Measurements from ENCODE around the gene CENPV. TPM values are rescaled to one million over a fixed set of nuclear protein-coding genes. Genes with fewer than 3 reads are reported as not detected.

CENPV gene
- total RNA-seq, 1 experiment from 2014 or later = 33.5 TPM

DNA sequence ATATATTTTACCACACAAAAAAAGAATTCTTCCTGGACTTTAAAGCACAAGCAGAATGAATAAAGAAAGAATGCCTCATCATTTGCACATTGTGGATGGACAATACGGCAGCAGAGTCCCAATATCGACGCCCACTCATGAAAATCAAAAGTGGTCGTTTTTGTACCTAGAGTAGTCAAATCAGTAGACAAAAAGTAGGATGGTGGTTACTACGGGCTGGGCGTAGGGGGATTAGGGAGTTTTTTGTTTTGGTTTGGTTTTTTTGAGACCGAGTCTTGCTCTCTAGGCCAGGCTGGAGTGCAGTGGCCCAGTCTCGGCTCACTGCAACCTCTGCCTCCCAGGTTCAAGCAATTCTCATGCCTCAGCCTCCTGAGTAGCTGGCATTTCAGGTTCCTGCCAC is 8.6 kb upstream of the CENPV start:
- DNase-seq (ENCODE audit: low spot score) = no peak

DNA sequence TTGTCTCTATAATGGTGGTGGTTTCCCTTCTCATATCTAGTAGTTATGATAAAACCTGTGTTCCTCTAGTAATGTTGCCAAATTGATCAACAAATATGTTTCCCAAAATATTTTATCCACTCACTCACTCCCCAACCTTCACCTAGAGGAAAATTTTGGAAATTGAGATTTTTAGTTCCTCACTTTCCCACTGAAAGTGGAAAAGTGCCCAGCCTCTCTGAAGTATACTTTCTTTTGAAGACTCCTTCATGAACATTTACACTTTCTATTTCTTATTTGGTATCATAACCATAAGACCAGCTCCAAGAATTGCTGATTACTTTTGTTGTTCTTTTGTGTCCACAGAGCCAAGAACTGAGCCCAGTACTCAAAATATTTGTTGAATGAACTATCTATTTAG is 5.1 kb upstream of the CENPV start:
- no peak for DNase-seq (ENCODE audit: low spot score)

DNA sequence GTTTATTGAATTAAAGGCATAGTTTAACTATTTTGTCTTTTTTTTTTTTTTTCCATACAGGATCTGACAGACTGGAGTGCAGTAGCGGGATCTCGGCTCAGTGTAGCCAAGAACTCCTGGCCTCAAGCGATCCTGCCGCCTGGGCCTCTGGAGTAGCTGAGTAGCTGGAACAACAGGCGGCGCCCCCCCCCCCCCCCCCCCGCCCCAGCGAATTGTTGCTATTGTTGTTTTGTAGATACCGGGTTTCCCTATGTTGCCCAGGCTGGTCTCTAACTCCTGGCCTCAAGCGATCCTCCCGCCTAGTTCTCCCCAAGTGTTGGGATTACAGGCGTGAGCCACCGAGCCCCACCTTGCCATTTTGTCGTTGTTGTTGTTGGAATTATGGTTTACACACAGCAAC is 1.3 kb upstream of the CENPV start:
- DNase-seq (ENCODE audit: low spot score) = no peak

DNA sequence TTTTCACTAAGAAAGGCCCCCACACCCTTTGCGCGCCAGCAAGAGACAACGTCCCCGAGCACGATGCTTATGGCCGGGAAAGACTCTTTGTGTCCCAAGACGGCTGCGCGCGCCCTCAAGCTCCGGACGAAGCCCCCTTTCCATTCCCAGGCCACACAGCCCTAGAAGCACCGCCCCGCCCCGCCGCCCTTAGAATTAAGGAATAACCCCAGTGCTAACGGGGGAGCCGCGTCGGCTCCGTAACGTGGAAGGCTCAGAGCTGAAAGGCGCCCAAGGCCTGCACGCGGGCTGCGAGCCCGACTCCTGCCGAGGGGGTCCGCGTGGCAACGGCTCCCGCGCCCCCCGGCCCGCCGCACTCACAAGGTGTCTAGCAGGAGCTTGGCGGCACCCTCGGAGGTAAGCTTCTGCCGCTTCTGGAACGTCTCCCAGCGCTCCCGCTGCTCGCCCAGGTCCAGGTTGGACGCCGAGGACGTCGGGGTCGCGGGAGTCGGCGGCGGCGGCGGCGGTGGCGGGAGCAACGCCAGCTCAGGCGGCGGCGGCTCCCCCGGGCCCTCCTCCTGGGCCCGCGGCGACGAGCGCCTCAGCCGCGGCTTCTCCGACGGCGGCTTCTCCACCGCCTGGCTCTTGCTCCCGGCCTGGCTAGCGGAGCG is 477 bp downstream of the CENPV start:
- no peak for DNase-seq (ENCODE audit: low spot score)

DNA sequence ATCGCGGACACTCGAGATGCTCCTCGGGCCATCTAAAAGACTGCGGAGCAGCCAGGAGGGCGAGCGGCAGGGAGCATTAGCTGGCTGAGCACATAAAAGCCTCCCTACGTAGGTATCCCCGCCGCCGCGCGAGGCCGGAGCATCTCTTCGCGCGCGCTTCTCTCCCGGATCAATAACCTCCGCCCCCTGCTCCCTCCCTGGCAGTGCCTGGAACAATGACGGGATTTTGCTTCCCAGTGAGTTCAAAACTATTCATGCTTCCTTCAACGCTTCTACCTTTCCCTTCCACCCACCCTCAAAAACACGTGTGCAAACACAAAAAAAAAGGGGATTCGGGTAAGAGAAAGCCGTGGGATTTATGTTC is 984 bp downstream of the CENPV start:
- DNase-seq (ENCODE audit: low spot score) = no peak

DNA sequence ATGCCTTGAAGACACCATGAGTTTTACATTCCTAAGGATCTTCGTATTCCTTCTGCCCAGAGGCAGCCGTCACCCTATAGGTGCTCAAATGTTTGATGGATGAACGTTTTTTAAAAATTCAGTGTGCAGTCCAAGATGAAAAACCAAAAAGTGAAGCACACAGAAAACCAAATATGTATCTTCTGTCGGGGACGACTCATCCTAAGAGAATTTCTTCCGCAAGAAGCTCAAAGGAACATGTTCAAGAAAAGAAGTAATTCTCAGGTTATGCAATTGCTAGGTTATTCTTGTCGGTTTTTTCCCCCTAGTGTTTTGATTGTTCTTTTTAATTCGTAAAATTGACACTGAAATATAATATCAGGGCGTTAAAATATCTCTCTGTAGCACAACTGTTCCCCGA is 1.4 kb downstream of the CENPV start:
- no peak for DNase-seq (ENCODE audit: low spot score)

DNA sequence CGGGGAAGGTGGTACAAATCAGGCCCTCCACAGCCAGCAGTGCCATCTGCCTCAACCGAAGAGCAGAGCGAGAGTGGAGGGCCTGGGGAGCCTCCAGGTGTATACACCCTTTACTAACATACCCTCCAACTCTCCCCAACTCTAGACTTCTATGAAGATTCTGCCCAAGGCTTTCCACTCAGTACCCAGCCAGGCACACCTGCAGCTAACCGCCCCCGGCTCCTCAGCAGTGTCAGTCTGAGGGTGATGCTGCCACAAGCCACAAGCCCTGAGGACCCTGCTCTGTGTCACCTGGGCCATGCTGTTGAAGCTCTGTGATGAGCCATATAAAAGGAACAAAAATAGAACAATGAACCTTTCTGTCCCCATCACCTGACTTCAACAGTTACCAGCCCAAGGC is 3.8 kb downstream of the CENPV start:
- DNase-seq (ENCODE audit: low spot score) = no peak

DNA sequence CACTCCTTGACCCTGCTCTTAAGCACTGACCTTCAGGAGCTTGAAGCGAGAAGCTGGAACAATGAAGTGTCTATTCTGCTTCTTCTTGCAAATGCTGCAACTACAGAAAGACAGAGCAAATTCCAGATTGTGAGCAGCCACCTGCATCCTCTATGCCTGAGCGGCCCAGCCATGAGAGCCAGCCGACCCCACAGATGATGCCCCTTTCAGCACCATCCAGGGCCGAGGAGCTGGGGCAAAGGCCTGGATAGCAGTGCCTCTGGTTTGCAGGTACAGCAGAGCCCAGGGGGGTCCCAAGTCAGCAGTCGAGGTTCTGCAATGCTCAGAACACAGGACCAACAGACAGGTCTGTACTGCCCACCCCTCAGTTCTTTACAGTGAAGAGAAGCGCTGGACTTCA is 4.7 kb downstream of the CENPV start:
- no peak for DNase-seq (ENCODE audit: low spot score)

DNA sequence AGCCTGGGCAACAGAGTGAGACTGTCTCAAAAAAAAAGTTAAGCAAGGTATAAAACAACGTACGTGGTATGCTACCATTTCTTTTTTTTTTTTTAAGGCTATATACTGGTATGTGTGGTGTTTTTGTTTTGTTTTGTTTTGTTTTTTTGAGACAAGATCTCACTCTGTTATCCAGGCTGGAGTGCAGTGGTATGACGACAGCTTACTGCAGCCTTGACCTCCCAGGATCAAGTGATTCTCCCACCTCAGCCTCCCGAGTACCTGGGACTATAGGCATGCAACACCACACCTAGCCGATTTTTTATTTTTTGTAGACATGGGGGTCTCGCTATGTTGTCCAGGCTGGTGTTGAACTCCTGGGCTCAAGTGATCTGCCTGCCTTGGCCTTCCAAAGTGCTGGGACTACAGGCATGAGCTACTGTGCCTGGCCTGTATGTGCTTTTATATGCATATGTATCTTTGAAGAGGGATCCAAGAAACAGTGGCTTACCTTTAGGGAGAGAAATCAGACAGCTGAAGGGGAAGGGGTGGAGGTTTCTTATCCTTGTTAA is 6.5 kb downstream of the CENPV start:
- no peak for DNase-seq (ENCODE audit: low spot score)

DNA sequence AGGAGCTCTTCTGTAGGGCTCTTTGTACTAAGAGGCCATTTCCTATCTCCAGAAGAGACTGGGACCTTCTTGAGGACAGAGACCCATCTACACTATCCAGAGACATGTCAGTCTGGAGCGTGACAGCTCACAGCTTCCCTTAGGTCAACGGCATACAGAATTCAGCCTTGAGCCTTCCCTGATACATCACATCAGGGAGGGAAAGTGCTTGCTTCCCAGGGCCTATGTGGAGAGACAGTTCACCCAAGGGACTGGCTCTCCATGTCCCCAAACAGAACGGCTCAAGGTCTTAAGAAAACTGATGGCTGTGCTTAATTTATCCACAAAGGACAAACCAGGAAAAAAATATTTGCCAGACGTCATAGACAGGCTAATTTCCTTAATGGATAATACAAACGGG is 7.7 kb downstream of the CENPV start:
- no peak for DNase-seq (ENCODE audit: low spot score)

DNA sequence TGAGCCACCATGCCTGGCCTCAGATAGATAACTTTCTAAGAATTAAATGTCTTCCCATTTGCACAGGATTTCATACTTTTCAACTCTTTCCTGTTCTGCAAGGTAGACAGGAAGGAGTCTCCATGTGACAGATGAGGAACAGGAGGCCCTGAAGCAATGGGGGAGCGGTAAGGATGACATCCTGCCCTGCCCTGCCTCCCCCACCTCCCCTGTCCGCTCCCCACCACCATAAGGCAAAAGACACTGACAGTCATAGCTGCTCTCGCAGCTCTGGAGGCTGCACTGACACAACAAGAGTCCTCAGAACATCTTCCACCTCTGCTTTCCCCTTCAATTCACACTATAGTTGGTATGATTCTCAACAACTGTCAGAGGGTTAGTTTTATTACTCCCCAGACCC is 9.7 kb downstream of the CENPV start:
- DNase-seq (ENCODE audit: low spot score) = no peak

DNA sequence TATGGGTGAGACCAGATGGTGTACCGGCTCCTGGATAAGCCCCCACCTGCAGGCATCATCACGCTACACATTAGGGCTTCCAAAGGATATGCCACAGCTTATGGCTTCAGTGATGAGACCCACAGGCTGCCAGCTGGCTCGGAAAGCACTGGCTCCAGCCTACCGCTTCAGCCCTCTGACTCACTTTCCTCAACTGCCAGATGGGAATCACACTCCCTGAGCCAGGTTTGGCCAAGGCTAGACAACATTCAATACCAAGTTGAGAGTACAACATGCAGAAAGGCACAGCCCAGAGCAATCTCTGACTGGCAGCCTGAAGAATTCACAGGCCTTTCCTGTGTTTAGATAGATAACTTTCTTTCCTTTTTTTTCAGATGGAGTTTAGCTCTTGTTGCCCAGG is 10.3 kb downstream of the CENPV start:
- DNase-seq (ENCODE audit: low spot score) = no peak

DNA sequence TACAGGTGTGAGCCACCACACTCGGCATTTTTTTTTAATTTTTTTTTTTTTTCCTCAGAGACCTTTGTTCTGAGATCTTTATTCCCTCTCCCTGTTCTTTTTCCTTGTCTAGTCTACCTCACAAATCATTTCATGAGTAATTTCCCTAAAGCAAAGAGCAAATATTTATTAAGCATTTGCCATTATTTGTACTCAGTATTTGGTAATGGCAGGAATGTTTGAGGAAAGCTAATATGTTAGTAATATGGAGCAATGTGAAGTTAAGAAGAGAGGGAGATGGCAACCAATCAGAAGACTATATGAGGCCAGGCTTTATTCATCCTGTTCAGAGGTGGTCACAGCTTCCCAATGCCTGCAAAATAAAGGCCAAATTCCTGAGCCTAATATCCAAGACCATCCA is 13.3 kb downstream of the CENPV start:
- no peak for DNase-seq (ENCODE audit: low spot score)

DNA sequence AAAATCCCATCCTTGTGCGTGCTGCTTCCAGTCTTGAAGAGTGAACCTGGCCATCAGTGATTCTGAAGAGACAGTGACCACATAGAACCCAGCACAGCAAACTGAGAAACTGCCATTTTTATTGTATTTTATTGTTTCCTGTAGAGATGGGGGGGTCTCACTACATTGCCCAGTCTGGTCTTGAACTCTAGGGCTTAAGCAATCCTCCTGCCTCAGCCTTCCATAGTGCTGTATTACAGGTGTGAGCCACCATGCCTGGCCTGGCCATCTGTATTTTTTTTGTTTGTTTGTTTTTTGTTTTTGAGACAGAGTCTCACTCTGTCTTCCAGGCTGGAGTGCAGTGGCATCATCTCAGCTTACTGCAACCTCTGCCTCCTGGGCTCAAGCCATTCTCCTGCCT is 13.9 kb downstream of the CENPV start:
- DNase-seq (ENCODE audit: low spot score) = no peak

DNA sequence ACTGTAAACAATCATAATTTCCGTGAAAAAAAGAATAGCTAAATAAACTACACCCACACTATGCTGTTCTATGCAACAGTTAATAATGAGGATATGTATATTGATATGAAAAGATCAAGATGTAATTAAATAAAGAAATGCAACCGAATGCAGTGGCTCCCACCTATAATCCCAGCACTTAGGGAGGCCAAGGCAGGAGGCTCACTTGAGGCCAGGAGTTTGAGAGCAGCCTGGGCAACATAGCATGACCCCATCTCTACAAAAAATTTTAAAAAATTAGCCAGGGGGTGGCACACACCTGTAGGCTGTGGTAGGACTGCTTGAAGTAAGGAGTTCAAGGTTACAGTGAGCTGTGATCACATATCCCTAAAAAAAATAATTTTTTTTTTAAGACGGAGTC is 14.9 kb downstream of the CENPV start:
- DNase-seq (ENCODE audit: low spot score) = no peak

DNA sequence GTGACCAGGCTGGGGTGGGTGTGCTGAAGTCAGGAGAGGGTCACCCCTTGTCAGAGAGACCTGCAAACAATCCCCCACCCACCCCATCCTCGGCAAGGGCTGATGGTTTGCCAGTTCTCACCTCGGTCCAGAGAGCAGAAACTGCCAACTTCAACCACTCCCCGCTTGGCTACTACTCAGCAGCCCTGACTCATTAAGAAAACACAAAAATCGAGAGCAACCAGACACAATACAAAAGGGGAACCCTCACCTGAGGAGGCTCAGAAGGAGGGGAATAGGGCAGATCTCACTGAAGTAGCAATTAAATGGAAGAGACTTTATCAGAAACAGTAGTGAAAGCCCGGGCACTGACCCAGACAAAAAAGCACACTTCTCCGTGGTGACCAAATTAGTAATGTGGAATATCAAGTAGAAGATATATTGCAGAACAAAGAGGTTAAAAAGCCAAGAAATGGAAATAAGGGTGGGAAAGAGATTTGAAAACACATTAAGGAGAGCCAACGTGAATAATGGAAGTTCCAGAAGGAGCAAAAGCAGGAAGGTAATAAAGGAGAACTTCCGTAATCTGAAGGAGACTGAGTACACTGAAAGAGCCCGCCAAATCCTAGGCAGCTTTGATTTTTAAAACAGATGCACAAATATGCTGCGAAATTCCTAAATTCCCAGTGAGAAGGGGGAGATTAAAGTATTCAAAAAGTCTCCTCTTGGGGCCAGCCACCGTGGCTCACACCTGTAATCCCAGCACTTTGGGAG is 23.6 kb downstream of the CENPV start:
- no peak for DNase-seq (ENCODE audit: low spot score)

DNA sequence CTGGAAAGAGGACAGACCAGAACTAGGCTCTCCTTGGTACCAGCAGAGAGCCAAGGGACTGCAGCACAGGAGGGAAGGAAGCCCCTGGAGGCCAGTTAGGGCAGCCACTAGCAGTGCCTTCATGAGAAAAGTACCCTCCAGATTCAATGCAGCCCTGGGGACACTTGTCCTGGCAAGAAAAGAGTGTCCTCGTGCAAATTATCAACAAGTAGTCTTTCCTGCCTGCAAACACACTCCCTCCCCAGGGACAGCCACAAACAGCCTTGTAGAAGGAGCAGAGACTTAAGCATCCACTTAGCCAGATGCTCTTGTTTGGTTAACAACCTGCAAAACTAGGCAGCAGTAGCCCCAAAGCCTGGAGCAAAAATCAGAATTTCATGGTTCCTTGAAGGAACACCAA is 24.3 kb downstream of the CENPV start:
- DNase-seq (ENCODE audit: low spot score) = no peak

DNA sequence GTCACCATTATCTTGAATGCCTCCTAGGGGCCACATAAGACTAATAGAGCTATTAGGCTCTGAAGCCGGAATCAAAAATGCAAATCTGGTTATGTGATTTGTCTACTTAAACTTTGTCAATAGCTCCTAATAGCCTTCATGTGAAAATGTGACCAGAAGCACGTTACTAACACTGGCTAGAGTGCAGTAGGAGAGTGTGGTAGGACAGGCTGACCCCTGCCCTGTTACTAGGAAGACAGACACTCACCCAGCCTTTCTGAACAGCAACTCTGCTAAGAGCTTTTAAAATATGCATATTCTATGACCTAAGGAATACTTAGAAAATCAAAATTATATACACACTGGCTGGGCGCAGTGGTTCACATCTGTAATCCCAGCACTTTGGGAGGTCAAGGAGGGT is 26.3 kb downstream of the CENPV start:
- DNase-seq (ENCODE audit: low spot score) = no peak

DNA sequence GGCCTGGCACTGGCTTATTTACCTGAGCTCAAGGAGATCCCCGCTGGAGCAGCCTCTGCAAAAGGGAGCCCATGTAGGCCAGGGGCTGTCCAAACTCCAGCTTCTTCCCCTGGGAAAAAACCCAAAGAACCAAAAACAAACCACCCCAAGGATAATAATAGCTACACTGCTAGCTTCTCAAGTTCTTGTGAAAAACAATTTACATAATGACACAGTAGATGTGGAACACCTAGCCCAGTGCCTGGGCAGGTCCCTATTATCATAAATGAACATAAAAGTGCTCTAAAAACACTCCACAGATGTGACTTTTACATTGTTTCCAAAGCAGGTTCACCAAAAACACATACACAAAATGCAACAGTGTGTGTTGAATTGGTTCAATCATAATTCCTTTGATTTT is 27.3 kb downstream of the CENPV start:
- DNase-seq (ENCODE audit: low spot score) = no peak

DNA sequence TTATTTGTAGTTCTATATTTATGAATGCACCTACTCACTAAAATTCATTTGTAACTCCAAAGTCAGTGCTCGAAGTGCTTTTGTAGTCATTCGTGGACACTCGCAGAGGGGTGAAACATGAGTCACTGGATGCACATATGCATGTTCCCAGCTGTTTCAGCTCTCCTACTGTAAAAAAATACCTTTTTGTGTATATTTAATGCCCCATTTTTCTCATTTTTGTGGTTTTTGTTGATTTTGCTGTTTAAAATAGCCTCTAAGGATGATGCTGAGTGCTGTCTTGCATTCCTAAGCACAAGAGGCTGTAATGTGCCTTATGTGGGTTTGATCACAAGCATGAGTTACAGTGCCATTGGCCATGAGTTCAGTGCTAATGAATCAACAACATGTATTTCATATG is 30.6 kb downstream of the CENPV start:
- peak; percentile 75 for DNase-seq (ENCODE audit: low spot score)

DNA sequence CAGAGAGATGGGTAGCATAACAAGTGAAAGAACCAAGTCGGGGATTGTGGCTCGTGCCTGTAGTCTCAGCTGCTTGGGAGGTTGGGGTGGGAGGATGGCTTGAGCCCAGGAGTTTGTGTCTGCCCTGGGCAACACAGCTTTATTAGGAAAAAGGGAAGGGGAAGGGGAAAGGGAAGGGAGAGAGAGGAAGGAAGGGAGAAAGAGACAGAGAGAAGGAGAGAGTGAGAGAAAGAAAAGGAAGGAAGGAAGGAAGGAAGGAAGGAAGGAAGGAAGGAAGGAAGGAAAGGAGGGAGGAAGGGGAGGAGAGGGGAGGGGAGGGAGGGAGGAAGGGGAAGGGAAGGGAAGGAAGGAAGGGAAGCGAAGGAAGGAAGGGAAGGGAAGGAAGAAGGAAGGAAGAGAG is 33.3 kb downstream of the CENPV start:
- no peak for DNase-seq (ENCODE audit: low spot score)

DNA sequence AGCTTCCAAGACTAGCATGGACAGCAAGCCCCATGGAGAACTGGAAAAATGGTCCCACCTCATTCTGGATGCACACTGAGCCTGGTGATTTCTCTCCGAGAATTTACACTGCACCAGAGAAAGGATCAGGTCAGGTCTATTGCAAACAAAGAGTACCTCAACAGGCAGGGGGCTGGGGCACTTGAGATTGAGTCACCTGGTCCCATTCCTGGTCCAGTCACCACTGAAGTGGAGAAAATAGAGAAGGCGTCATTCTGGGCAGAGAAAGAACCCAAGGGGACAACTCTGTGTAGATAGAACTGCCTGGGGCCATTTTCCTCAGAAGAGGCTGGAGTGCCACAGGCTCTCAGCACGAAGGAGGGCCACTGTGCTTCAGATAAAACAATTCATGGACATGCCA is 38.4 kb downstream of the CENPV start:
- DNase-seq (ENCODE audit: low spot score) = no peak

DNA sequence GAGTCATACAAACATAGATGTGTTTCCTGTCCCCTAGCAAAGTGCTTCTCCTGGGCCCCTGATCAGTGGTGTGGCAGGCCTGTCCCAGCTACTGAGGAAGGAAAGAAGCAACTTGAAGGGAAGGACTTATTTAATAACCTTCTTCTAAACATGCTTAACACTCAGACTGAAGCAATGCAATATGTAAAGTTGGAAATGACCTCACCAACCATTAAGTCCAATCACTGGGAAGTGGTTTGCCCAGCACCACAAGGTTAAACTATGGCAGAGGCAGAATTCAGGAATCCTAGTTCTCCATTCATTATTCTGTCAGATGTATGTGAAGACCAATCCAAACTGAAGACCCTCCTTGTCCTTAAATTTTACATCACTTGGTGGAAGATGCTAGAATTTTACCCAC is 39.1 kb downstream of the CENPV start:
- DNase-seq (ENCODE audit: low spot score) = no peak
